ENCODE results near the gene NVL. TPM values are rescaled to one million over a fixed set of nuclear protein-coding genes. Genes with fewer than 3 reads are reported as not detected.
"Not testable (repeated sequence)": the region's sequence is repeated elsewhere in the genome, so short reads cannot be mapped to it uniquely, and the experiment has no call there.

The NVL gene
- polyA plus RNA-seq (2012; ENCODE audit: insufficient read depth, insufficient read length) = 33.5 TPM

DNA sequence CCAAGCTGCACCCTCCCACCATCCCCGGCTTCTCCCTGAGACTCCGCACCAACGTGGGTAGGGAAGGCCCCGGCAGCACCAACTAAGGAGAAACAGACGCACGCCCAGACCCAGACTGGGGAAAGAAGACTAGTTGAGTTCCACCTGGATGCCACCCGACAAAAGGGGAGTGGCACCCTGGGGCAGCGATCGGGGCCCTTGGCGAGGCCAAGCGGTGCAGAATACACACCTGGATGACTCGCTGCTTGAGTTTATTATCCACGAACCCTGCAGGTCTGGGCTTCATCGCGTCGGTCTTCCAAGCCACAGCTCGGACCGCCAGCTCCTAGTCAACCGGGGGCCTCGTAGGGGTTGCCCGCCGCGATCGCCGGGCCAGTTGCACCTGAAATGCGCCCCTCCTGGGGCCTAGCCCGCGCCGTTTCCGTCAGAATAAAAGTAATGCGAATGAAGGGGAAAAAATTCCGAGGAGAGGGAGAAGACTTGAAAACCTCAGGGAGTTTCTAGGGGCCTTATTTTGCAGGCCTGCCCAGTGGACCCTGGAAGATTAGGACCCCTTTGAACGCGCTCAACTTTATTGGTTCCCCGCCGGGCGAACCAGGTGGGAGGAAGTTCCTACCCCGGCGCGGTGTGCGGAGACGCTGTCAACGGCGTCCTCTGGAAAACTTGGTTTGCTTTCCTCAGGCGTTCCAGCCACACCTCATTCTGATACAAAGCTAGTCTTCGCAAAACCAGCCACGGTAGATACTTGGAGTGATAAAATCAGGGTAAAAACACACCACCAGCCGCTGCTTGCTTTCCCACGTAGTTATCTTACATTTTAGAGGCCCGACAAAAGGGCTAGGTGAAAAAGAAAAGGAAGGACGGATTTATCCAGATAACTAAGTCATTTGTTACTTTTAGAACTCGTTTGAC is at the start of gene NVL:
Gene NVL (minus strand): TSS at position 331 of the 912 bp plus-strand sequence. CDS start 45 bp downstream, at position 286.
- peak; percentile 85 for DNase-seq (ENCODE audit: low read depth, low spot score)
- H3K4me3 ChIP-seq (ENCODE audit: low read length) = peak within 1 kb of the TSS; percentile 95

DNA sequence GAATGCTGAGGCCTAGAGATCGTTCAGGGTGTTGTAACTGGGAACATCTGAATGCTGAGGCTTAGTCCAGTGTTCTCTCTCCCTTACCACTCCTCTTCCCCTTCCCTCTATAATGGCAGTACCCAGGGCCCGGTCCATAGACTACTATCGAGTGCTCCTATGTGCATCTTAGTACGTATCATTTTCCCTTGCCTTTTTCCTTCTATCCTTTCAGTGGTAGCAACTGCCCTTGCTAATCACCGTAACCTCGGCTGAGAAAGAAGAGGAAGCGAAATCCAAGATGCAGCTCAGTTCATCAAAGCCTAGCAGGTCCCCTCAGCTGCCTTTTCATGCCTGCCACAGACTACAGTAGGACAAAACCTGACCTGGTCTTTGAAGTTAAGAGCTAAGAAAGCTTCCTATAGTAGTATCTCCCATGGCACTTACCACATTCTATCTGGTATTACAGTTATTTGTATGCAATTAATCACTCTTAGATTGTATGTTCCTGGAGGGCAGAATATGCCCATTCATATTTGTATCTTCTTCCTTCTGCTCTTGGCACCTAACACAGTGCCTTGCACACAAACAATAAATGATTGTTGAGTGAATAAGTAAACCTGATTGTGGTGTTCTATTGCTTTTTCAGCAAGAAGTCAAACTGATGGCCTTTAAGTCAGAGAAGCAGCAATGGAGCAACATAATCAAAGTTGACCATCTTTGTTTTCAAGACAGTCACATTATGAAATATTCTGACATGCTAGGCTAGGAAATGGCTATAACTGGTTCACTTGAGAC is 49.1 kb upstream of the NVL start:
- DNase-seq (ENCODE audit: low read depth, low spot score) = peak; percentile 54
- no peak overlapping the region for H3K4me3 ChIP-seq (ENCODE audit: low read length)

DNA sequence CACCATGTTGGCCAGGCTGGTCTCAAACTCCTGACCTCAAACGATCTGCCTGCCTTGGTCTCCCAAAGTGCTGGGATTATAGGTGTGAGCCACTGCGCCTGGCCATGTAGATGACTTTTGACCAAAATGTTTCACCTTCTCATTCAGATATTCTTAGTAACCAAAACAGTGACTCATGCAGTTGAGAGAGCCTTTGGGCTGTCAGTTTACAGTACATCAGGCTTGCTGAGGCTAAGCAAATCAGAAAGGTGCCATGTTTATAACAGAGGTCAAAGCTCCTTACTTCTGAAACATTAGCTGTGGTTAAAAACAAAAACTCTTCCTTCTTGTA is 47.7 kb upstream of the NVL start:
- no peak overlapping the region for H3K4me3 ChIP-seq (ENCODE audit: low read length)
- no peak for DNase-seq (ENCODE audit: low read depth, low spot score)

DNA sequence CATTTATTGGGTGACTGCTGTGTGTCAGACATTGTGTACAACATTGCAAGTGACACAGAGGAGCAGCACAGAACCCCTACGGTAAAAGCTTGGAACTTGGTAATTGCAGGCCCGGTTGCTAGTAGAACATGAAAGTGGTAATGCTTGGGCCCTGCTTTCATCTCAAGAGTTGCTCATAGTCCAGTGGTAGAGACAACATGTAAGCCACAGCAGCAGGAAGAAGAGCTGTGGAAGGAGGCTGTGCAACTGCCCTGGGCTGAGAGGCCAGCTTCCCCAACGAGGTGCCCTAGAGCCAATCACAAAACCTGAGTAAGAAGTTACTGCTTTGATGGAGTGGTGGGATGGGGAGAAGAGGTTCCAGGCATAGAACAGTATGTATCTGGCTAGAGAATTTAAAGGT is 45.1 kb upstream of the NVL start:
- H3K4me3 ChIP-seq (ENCODE audit: low read length) = no peak overlapping the region
- DNase-seq (ENCODE audit: low read depth, low spot score) = no peak

DNA sequence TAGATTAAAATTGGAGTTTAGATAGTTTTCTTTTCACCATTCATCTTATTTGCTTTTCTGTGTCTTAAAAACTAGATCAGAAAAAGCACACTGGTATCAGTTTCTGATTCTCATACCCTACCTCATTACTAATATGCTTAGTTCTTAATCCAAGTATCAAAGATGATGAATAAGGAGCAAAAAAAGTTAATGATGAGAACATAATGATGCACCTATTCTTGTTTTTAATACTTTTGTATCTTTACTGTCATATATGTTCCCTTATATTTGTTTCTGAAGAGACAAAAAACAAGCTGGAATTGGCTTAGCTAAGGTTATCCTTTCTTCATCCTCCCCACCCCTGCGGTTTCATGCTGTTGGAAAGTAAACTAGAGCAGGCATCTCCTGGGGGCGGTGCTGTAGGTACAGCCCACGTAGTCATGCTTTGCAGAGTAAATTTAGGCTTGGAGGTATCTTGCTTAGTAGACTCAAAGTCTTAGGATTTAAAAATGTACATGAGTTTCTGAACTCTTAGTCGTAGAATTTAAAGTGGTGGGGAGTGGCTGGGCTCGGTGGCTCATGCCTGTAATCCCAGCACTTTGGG is 43.1 kb upstream of the NVL start:
- no peak for DNase-seq (ENCODE audit: low read depth, low spot score)
- H3K4me3 ChIP-seq (ENCODE audit: low read length) = no peak overlapping the region

DNA sequence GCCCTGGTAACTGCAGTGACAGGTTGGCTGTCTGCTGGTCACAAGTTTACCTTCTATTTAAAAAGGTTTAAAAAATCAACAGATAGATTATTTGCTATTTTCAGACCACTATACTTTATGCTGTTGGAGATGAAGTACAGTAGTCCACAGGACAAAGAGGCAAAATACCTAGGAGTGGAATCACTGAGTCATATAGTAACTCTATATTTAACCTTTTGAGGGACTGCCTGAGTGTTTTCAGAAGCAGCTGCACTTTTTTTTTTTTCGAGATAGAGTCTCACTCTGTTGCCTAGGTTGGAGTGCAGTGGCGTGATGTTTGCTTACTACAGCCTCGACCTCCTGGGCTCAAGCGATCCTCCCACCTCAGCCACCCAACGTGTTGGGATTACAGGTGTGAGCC is 38.4 kb upstream of the NVL start:
- no peak for DNase-seq (ENCODE audit: low read depth, low spot score)
- H3K4me3 ChIP-seq (ENCODE audit: low read length) = no peak overlapping the region

DNA sequence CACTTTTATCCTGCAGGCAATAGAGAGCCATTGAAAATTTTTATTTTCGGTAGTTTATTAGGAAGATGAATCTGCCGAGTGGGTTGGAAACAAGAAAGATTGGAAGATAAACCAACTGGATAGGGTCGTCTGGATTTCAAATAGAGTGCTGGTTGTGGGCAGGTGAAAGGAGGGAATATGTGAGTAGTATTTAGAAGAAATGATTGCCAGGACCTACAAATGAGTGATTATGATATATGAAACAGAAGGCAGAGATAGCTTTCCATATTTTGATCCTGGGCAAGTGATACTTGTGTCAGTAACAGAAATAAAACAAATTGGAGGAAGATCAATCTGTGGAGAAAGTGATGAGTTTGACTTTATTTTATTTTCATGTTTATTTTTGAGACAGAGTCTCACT is 29.2 kb upstream of the NVL start:
- no peak for DNase-seq (ENCODE audit: low read depth, low spot score)
- H3K4me3 ChIP-seq (ENCODE audit: low read length) = no peak overlapping the region

DNA sequence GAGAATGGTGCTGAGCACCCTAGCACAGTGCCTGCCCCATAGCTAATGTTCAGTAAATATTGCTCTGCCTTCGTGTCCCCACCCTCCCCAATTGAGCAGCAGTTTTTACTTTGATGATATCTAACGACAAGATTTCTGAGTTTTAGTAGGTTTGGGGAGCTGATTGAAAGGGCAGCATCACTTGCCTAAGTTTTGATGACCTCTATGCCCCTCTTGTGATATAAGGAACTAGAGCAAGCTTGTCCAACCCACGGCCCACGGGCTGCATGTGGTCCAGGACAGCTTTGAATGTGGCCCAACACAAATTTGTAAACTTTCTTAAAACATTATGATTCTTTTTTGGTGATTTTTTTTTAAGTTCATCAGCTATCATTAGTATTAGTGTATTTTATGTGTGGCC is 28.3 kb upstream of the NVL start:
- H3K4me3 ChIP-seq (ENCODE audit: low read length) = peak overlapping the region; percentile 61; the same call in 1 of the 2 replicates
- no peak for DNase-seq (ENCODE audit: low read depth, low spot score)

DNA sequence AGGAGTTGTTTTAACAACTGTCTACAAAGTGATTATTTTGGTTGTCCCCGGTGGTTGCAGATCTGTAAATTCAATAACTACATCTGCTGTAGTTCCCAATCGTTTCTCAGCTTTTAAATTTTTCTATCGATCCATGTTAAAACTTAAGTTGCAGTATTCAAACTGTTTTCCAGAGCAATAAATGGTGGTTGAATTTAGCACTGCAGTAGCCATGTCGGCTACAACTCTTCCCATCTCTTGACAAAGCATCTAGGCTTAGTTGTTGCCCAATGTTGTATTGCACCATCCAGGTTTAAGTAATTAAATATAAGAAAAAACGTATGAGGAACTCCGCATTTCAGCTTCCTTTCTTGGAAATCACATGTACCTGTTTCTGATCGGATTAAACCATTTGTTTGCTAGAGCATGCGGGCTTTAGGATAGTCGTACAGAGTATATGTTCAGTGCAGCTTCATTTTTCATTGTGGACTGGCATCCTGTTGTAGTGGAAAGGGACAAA is 27.7 kb upstream of the NVL start:
- peak overlapping the region; percentile 61 for H3K4me3 ChIP-seq (ENCODE audit: low read length)
- DNase-seq (ENCODE audit: low read depth, low spot score) = no peak

DNA sequence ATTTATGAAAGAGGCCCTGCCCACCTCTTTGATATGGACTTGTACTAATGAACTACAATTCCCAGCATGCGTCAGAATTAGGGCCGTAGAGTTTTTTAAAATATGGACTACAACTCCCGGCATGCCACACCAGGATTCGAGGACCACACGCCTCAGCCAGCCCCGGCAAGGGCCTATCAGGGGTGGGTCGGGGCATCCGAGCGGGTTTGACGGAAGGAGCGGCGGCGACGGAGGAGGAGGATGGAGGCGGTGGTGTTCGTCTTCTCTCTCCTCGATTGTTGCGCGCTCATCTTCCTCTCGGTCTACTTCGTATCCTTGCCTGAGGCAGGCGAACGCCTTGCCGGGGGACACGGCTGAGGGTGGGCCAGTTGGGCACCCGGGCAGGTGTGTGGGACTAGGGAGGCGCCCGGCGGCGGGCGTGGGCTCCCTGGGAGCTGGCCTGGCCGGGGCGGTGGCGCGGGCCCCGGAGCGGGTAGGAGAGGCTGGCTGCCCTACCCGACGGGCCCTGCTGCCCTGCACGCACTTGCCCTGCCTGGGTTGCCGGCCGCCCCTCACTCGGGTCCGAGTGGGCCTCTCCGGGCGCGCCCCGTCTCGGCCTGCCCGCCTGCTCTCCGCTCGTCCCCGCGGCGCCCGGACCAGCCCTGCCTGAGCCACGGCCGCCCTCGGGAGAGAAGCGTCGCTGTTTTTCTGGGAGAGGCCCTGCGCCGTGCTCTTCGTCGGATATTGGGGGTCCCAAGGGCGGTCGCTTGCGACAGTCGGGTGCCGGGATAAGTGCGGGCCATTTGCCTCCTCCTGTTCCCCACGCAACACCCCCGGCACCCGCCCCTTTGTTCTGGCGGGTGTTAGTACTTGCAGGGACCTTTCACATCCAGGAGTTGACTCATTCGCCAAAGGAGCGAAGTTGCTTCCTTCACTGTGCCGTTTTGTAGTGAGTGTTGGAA is 27.0 kb upstream of the NVL start, which contains the start of gene CNIH4:
Gene CNIH4 (plus strand): TSS at position 195 of the 941 bp plus-strand sequence. CDS start 46 bp downstream, at position 241.
- peak within 1 kb of the TSS; percentile 61 for H3K4me3 ChIP-seq (ENCODE audit: low read length)
- peak; percentile 93 for DNase-seq (ENCODE audit: low read depth, low spot score)

DNA sequence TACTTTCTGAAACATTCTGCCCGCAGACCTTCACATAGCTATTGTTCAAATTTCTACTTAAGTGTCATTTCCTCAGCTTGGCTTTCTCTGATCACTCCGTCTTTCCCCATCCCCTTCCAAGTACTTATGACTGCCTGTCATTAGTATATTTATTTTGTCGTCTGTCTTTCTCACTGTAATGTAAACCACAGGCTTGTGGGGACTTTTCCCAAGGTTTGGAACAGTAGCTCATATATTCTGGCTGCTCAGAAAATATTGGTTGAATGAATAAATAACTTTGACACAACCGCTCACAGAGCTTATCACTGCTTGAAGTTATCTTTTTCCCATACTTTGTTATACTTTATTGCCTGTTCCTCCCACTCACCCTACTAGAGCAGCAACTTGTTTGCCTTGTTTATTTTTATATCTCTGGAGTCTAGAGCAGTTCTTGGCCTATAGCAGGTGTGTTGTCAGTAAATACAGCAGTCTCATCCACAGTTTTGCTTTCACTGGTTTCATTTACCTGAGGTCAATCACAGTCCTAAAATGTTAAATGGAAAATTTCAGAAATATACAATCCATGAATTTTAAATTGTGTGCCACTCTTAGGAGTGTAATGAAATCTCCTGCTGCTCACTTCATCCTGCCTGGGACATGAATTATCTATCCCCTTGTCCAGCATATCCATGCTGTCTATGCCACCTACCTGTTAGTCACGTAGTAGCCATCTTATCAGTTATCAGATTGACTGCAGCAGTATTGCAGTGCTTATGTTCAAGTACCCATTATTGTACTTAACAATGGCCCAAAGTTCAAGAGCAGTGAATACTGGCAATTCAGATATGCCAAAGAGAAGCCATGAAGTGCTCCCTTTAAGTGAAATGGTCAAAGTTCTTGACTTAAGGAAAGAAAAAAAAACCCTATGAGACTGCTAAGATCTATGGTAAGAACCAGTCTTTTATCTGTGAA is 24.3 kb upstream of the NVL start:
- H3K4me3 ChIP-seq (ENCODE audit: low read length) = no peak overlapping the region
- no peak for DNase-seq (ENCODE audit: low read depth, low spot score)

DNA sequence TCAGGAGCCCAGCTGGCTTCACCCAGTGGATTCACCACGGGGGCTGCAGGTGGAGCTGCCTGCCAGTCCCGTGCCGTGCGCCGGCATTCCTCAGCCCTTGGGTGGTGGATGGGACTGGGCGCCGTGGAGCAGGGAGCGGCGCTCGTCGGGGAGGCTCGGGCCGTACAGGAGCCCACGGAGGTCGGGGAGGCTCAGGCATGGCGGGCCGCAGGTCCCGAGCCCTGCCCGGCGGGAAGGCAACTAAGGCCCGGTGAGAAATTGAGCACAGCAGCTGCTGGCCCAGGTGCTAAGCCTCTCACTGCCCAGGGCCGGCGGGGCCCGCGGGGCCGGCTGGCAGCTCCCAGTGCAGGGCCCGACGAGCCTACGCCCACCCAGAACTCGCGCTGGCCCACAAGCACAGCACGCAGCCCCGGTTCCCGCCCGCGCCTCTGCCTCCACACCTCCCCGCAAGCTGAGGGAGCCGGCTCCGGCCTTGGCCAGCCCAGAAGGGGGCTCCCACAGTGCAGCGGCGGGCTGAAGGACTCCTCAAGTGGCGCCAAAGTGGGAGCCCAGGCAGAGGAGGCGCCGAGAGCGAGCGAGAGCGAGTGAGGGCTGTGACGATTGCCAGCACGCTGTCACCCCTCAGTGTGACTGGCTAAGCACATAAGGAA is 22.6 kb upstream of the NVL start:
- not testable (repeated sequence) for DNase-seq (ENCODE audit: low read depth, low spot score)

DNA sequence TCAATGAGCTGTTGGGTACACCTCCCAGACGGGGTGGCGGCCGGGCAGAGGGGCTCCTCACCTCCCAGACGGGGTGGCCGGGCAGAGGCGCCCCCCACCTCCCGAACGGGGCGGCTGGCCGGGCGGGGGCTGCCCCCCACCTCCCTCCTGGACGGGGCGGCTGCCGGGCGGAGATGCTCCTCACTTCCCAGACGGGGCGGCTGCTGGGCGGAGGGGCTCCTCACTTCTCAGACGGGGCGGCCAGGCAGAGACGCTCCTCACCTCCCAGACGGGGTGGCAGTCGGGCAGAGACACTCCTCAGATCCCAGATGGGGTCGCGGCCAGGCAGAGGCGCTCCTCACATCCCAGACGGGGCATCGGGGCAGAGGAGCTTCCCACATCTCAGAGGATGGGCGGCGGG is 19.7 kb upstream of the NVL start:
- H3K4me3 ChIP-seq (ENCODE audit: low read length); DNase-seq (ENCODE audit: low read depth, low spot score): not testable (repeated sequence)

More for the DNA sequence above, 22.6 kb upstream of the NVL start:
- H3K4me3 ChIP-seq (ENCODE audit: low read length) = not testable (repeated sequence)

DNA sequence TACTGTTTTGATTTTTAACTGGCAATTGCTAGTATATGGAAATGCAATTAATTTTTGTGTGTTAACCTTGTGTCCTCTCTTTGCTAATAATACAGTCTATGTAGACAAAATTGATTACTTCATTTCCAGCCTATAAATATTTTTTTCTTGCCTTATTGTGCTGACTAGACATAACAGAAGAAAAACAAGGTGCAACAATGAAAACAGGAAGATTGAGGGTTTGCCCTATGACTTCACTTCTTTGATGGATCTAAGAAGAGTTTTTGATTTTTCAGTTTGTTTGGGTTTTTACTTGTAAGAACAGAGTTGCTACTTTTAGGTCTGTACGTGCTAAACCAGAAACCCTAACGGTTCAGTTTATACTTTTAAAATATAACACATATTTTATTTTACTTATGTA is 18.2 kb upstream of the NVL start:
- no peak overlapping the region for H3K4me3 ChIP-seq (ENCODE audit: low read length)
- no peak for DNase-seq (ENCODE audit: low read depth, low spot score)

DNA sequence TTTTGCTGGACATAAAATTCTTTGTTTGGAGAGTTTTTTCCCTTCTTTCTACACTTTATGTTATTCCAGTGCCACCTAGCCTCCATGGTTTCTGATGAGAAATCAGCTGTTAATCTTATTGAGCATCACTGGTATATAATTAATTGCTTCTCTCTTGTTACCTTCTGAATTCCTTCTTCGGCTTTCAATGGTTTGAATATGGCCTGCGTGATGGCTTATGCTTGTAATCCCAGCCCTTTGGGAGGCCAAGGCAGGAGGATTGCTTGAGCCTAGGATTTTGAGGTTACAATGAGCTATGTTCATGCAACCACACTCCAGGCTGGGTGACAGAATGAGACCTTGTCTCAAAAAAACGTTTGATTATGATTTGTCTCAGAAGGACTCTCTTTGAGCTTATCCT is 13.7 kb upstream of the NVL start:
- H3K4me3 ChIP-seq (ENCODE audit: low read length) = no peak overlapping the region
- DNase-seq (ENCODE audit: low read depth, low spot score) = no peak

DNA sequence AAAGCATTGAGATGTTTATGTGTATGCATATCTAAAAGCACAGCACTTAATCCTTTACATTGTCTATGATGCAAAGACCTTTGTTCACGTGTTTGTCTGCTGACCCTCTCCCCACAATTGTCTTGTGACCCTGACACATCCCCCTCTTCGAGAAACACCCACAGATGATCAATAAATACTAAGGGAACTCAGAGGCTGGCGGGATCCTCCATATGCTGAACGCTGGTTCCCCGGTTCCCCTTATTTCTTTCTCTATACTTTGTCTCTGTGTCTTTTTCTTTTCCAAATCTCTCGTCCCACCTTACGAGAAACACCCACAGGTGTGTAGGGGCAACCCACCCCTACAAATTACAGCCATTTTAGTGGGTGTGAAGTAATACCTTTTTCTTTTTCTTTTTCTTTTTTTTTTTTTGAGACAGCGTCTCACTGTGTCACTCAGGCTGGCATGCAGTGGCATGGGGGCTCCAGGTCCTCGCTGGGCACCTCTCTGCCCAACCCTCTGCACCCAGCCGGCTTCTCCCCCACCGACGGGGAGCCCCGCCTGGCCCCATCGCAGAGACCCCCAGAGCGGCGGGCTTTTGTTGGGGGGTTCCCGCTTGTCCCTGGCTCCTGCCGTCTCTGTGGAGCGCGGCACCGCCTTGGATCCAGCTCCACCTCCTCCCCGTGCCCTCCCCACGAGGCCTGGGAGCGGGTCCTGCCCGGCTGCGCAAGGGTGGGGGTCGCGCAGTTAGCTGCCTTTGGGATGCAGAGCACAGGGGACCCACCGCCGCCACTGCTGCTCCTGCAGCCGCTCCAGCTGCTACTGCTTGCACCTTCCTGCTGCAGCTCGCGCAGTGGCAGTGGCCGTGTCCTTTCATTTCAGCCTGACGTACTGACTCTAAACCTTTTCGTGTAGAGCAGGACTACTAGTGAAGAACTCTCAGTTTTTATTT is 10.7 kb upstream of the NVL start:
- not testable (repeated sequence) for DNase-seq (ENCODE audit: low read depth, low spot score)

More for the DNA sequence above, 10.7 kb upstream of the NVL start:
- not testable (repeated sequence) for H3K4me3 ChIP-seq (ENCODE audit: low read length)
